SK-N-SH (cell line): Measurements from ENCODE around the gene OSBPL8. TPM values are rescaled to one million over a fixed set of nuclear protein-coding genes. Genes with fewer than 3 reads are reported as not detected.
A peak's percentile ranks its signal among the peaks of the same experiment; 100 is the strongest.

Experiments used
- CTCF ChIA-PET: fragments of 300-600, 350-600 bp; formaldehyde crosslinking; extraction: SDS; loops from one replicate; lab custom pipeline; 2021; lab: Yijun Ruan, JAX
- POLR2A ChIA-PET: fragments of 350-600 bp; sonication (Branson Sonifier 250); formaldehyde crosslinking; extraction: SDS; loops from one replicate; lab custom pipeline; 2020; ENCODE audit warnings: antibody characterized with exemption, inconsistent platforms; lab: Yijun Ruan, JAX
- DNase-seq: peaks from one replicate; pipeline ENCODE4 v3.0.0; 2012
- H2AFZ ChIP-seq: fragments of 200-600 bp; sonication (generic); 2 replicates; pipeline ENCODE4 v1.8.1; 2016; ENCODE audit warnings: antibody characterized with exemption, mild to moderate bottlenecking, low read depth
- H3F3A ChIP-seq: fragments of 200-600 bp; sonication (generic); replicated peaks from 2 replicates; pipeline ENCODE3; 2016; ENCODE audit warnings: antibody characterized with exemption, mild to moderate bottlenecking; ENCODE audit not compliant: insufficient read depth
- H3K27ac ChIP-seq, 2 experiments: fragments of 200-500 bp in 1 of 2; fragments of 200-600 bp in 1 of 2; sonication (Bioruptor generic) in 1 of 2; sonication (generic), shearing (Covaris generic) in 1 of 2; 2 replicates each; pipeline versions ENCODE4 v1.5.1 to v1.6.1; 2014 to 2016; ENCODE audit warnings: low read depth in 2 of 2, inconsistent platforms in 1 of 2, low read length in 1 of 2, mild to moderate bottlenecking in 1 of 2, mixed read lengths in 1 of 2
- H3K27me3 ChIP-seq: fragments of 200-600 bp; sonication (generic), shearing (Covaris generic); 2 replicates; pipeline ENCODE4 v1.6.1; 2016; ENCODE audit warnings: mixed run types; ENCODE audit not compliant: insufficient read depth
- H3K36me3 ChIP-seq, 2 experiments: fragments of 200-500 bp in 1 of 2; fragments of 200-600 bp in 1 of 2; sonication (Bioruptor generic) in 1 of 2; sonication (generic) in 1 of 2; replicated peaks in 1 of 2; 2 replicates each; pipeline versions ENCODE3 to v1.5.1; 2014 to 2016; ENCODE audit warnings: low read length in 1 of 2, mild to moderate bottlenecking in 1 of 2; ENCODE audit not compliant: insufficient read depth in 2 of 2, control insufficient read depth in 1 of 2
- H3K4me1 ChIP-seq, 2 experiments: fragments of 200-500 bp in 1 of 2; fragments of 200-600 bp in 1 of 2; sonication (Bioruptor generic) in 1 of 2; sonication (generic), shearing (Covaris generic) in 1 of 2; 2 replicates each; pipeline versions ENCODE4 v1.5.1 to v1.6.1; 2014 to 2016; ENCODE audit warnings: low read depth in 1 of 2, low read length in 1 of 2, mixed run types in 1 of 2; ENCODE audit not compliant: insufficient read depth in 2 of 2, control insufficient read depth in 1 of 2
- H3K4me2 ChIP-seq: fragments of 200-600 bp; sonication (generic), shearing (Covaris generic); 2 replicates; pipeline ENCODE4 v1.6.1; 2017; ENCODE audit warnings: mixed run types
- H3K4me3 ChIP-seq, 2 experiments: fragments of 200-500 bp in 1 of 2; fragments of 200-600 bp in 1 of 2; sonication (Bioruptor generic) in 1 of 2; sonication (generic), shearing (Covaris generic) in 1 of 2; 2 replicates each; pipeline versions ENCODE4 v1.5.1 to v1.8.1; 2014 to 2016; ENCODE audit warnings: low read depth in 2 of 2, inconsistent platforms in 1 of 2, low read length in 1 of 2, mild to moderate bottlenecking in 1 of 2, mixed read lengths in 1 of 2, moderate library complexity in 1 of 2
- H3K79me2 ChIP-seq: fragments of 200-600 bp; sonication (generic); 2 replicates; pipeline ENCODE4 v1.8.1; 2017; ENCODE audit warnings: mild to moderate bottlenecking; ENCODE audit not compliant: insufficient read depth
- H3K9ac ChIP-seq: fragments of 200-600 bp; sonication (generic); 2 replicates; pipeline ENCODE4 v1.6.1; 2017; ENCODE audit warnings: mixed run types
- H3K9me2 ChIP-seq: fragments of 200-600 bp; sonication (generic); 2 replicates; pipeline ENCODE4 v1.6.1; 2017; ENCODE audit warnings: mixed run types
- H3K9me3 ChIP-seq: fragments of 200-600 bp; sonication (generic); 2 replicates; pipeline ENCODE4 v1.6.1; 2017; ENCODE audit warnings: mixed run types, mild to moderate bottlenecking, moderate library complexity
- H4K20me1 ChIP-seq: fragments of 200-600 bp; sonication (generic); 2 replicates; pipeline ENCODE4 v1.6.1; 2017; ENCODE audit warnings: mild to moderate bottlenecking, mixed run types; ENCODE audit not compliant: insufficient read depth
- CHD2 ChIP-seq: fragments of 150-350 bp; IDR thresholded peaks from 2 replicates; pipeline ENCODE4 v1.6.1; 2018; ENCODE audit warnings: low read length; ENCODE audit not compliant: partially characterized antibody
- CTCF ChIP-seq: fragments of 200-600 bp; sonication (generic); IDR thresholded peaks from 2 replicates; pipeline ENCODE4 v1.6.1; 2017; ENCODE audit warnings: antibody characterized with exemption, mild to moderate bottlenecking, moderate library complexity
- EP300 ChIP-seq, 2 experiments: IDR thresholded peaks; 2 replicates each; pipeline versions ENCODE4 v1.4.0 to v1.6.1; 2012; ENCODE audit warnings: borderline replicate concordance in 1 of 2, low read depth in 1 of 2, low read length in 1 of 2
- EZH2phosphoT487 ChIP-seq: fragments of 200-600 bp; sonication (generic); IDR thresholded peaks from 2 replicates; pipeline ENCODE4 v1.6.1; 2017; ENCODE audit warnings: low read depth, mixed run types, mild to moderate bottlenecking, antibody characterized with exemption, moderate library complexity, borderline replicate concordance
- FOSL2 ChIP-seq: IDR thresholded peaks from 2 replicates; pipeline ENCODE4 v1.4.0; 2012; ENCODE audit warnings: low read depth, mild to moderate bottlenecking, moderate library complexity, borderline replicate concordance
- FOXJ3 ChIP-seq: sonication (generic); formaldehyde crosslinking; IDR thresholded peaks from 2 replicates; pipeline ENCODE4 v1.5.1; 2020; ENCODE audit warnings: mild to moderate bottlenecking, missing genetic modification reagents
- FOXM1 ChIP-seq: IDR thresholded peaks from 2 replicates; pipeline ENCODE4 v1.4.0; 2012; ENCODE audit warnings: low read depth, mild to moderate bottlenecking
- GABPA ChIP-seq: IDR thresholded peaks from 2 replicates; pipeline ENCODE4 v1.4.0; 2012; ENCODE audit warnings: low read depth, mild to moderate bottlenecking
- GATA2 ChIP-seq: sonication (generic); formaldehyde crosslinking; IDR thresholded peaks from 2 replicates; pipeline ENCODE4 v1.5.0; 2020; ENCODE audit warnings: mild to moderate bottlenecking, missing genetic modification reagents
- IRF3 ChIP-seq: fragments of 150-350 bp; IDR thresholded peaks from 2 replicates; pipeline ENCODE4 v1.6.1; 2016; ENCODE audit warnings: mild to moderate bottlenecking, low read depth, low read length
- JUND ChIP-seq: IDR thresholded peaks from 2 replicates; pipeline ENCODE4 v1.4.0; 2012
- MXI1 ChIP-seq: IDR thresholded peaks from 2 replicates; pipeline ENCODE4 v1.6.1; 2012; ENCODE audit warnings: mild to moderate bottlenecking, low read depth, low read length, improper control_type of control experiment
- NFIC ChIP-seq: IDR thresholded peaks from 2 replicates; pipeline ENCODE4 v1.4.0; 2012; ENCODE audit warnings: borderline replicate concordance
- PBX3 ChIP-seq: IDR thresholded peaks from 2 replicates; pipeline ENCODE4; 2012
- RCOR1 ChIP-seq: fragments of 150-350 bp; IDR thresholded peaks from 2 replicates; pipeline ENCODE4 v1.6.1; 2017; ENCODE audit warnings: antibody characterized with exemption, low read length
- REST ChIP-seq: IDR thresholded peaks from 2 replicates; pipeline ENCODE4 v1.6.1; 2012; ENCODE audit warnings: mild to moderate bottlenecking, low read depth, low read length, moderate library complexity
- RFX5 ChIP-seq: IDR thresholded peaks from 2 replicates; pipeline ENCODE4 v1.6.1; 2012; ENCODE audit warnings: mild to moderate bottlenecking, improper control_type of control experiment, low read length
- RXRA ChIP-seq: IDR thresholded peaks from 2 replicates; pipeline ENCODE4 v1.4.0; 2012; ENCODE audit warnings: low read depth, mild to moderate bottlenecking, borderline replicate concordance
- SIN3A ChIP-seq: IDR thresholded peaks from 2 replicates; pipeline ENCODE4 v1.6.1; 2012; ENCODE audit warnings: low read depth, mild to moderate bottlenecking, low read length, moderate library complexity, borderline replicate concordance
- SMC3 ChIP-seq: IDR thresholded peaks from 2 replicates; pipeline ENCODE4 v1.6.1; 2012; ENCODE audit warnings: low read depth, low read length, improper control_type of control experiment
- TAF1 ChIP-seq: IDR thresholded peaks from 2 replicates; pipeline ENCODE4 v1.6.1; 2012; ENCODE audit warnings: low read depth, mild to moderate bottlenecking, low read length, moderate library complexity, borderline replicate concordance
- TCF12 ChIP-seq: IDR thresholded peaks from 2 replicates; pipeline ENCODE4 v1.4.0; 2012
- TEAD4 ChIP-seq: IDR thresholded peaks from 2 replicates; pipeline ENCODE4 v1.4.0; 2012; ENCODE audit warnings: mild to moderate bottlenecking, borderline replicate concordance; ENCODE audit not compliant: insufficient read depth
- YY1 ChIP-seq: IDR thresholded peaks from 2 replicates; pipeline ENCODE4 v1.4.0; 2012; ENCODE audit warnings: low read depth, mild to moderate bottlenecking
- WGBS: methylation state at CpG from one replicate; pipeline ENCODE4 v1.1.6; 2017; ENCODE audit warnings: low lambda C conversion rate; 5-methylcytosine and 5-hydroxymethylcytosine counted together
- polyA plus RNA-seq, 3 experiments: library from polyadenylated mRNA; depleted of rRNA; stranded (reverse); fragments of >200 nt; gene quantifications; 2 replicates each; pipeline ENCODE4 v1.2.3, GENCODE V29; 2012

Gene OSBPL8
- polyA plus RNA-seq, 1 of the 3 experiments (the other 2 are of a cell fraction), result 10.6 TPM

GRCh38 chr12:76348079-76348901 lies 211.3 kb downstream of the OSBPL8 start, which contains the start of gene BBS10:
Gene BBS10 (minus strand): TSS chr12:76348415. CDS start chr12:76348358, 57 bp downstream.
- Histone ChIP-seq H3K4me2 (peak within 1 kb of the TSS; percentile 85), H3K79me2 (peaks cover 45% of the 10 kb centered on the region), H3K27me3 (no peaks in the 10 kb centered on the region), H2AFZ (peak within 1 kb of the TSS; percentile 82), H3K36me3 (peaks cover 6 to 14% of the 10 kb centered on the region in 2 experiments), H3F3A (peaks cover 30% of the 10 kb centered on the region), H3K4me1 (peaks cover 8 to 12% of the 10 kb centered on the region in 2 experiments; a peak in 3 of 4 replicates), H3K4me3 (peak within 1 kb of the TSS; percentile 91 to 94), H3K9me2 (no peaks in the 10 kb centered on the region), H3K27ac (peak within 1 kb of the TSS; percentile 72 to 97), H3K9ac (peak within 1 kb of the TSS; percentile 80), H3K9me3 (no peaks in the 10 kb centered on the region), H4K20me1 (no peaks in the 10 kb centered on the region)
- 3% methylated on average over 16 of the region's 49 CpGs for WGBS
- CTCF ChIA-PET, result interaction anchor here (0.6 to 2.0 kb wide), 30 partner anchors 10 to 957 kb away, joined by 3 to 9 read pairs (median 4); partner anchors contain the start of genes GLIPR1L2, NAP1L1 and PHLDA1
- peak; percentile 89 for DNase-seq
- POLR2A ChIA-PET, result interaction anchor here (0.6 to 1.7 kb wide), 5 partner anchors 108 to 837 kb away, joined by 3 to 10 read pairs (median 4); partner anchors contain the start of genes KRR1 and NAP1L1
- TF ChIP-seq JUND (0 out of 2 replicates have a peak, but pooled peaks have one; percentile 8), MXI1 (peak; percentile 81), FOXM1 (no peak), SMC3 (0 out of 2 replicates have a peak, but pooled peaks have one; percentile 7), GATA2 (no peak), RXRA (no peak), FOXJ3 (no peak), PBX3 (peak; percentile 98), REST (no peak), CHD2 (peak; percentile 51), RFX5 (no peak), CTCF (peak; percentile 72), EZH2phosphoT487 (no peak), TAF1 (peak; percentile 81), GABPA (peak; percentile 99), YY1 (peak; percentile 67; the same call in 1 of the 2 replicates), TCF12 (no peak), RCOR1 (0 out of 2 replicates have a peak, but pooled peaks have one; percentile 13), FOSL2 (no peak), IRF3 (0 out of 2 replicates have a peak, but pooled peaks have one; percentile 18), EP300 (IDR thresholded peaks at IDR 0.05; ENCODE audit: borderline replicate concordance in 1 of 2, low read depth in 1 of 2, low read length in 1 of 2) (peak in 1 of 2 experiments; percentile 40; a peak in 1 of 4 replicates), NFIC (no peak), TEAD4 (no peak), SIN3A (no peak; the same call in 1 of the 2 replicates)
